K562 (cell line): ENCODE results near the gene NOCT. TPM values are rescaled to one million over a fixed set of nuclear protein-coding genes. Genes with fewer than 3 reads are reported as not detected.

Experiments
- ATAC-seq: fragments of 200-7000 bp; cut with Tn5 transposase; 3 replicates; pipeline ENCODE4 v1.9.1; 2020; ENCODE audit warnings: moderate library complexity
- BruUV-seq: library from RNA; stranded (reverse); fragments of 400-500 nt; replicated peaks from 2 replicates; lab custom pipeline; 2021; lab: Mats Ljungman, UMichigan
- CTCF ChIA-PET: fragments of 300-600 bp; formaldehyde crosslinking; extraction: SDS; loops from one replicate; lab custom pipeline; 2021; ENCODE audit warnings: low intra/inter-chr PET ratio; lab: Yijun Ruan, JAX
- POLR2A ChIA-PET: fragments of 300-600, 350-650 bp; sonication (Branson Sonifier 250); formaldehyde crosslinking; extraction: SDS; loops from one replicate; lab custom pipeline; 2021; ENCODE audit warnings: antibody characterized with exemption, inconsistent platforms; lab: Yijun Ruan, JAX
- DNase-seq, 4 experiments: peaks; one replicate each; pipeline versions ENCODE4 v3.0.0 to v3.0.0-alpha.2; 2011 to 2018; ENCODE audit warnings: low spot score in 3 of 4, mixed read lengths in 3 of 4; ENCODE audit errors: extremely low read depth in 1 of 4
- FAIRE-seq: peaks from 2 replicates; lab custom pipeline; 2011; peaks lifted over from hg19 to GRCh38; lab: Jason Lieb, UNC
- H2AFZ ChIP-seq: 2 replicates; pipeline ENCODE4 v1.6.0; 2011; ENCODE audit warnings: low read depth, low read length, control low read depth, inconsistent platforms
- H3K27ac ChIP-seq: fragments of 200-600 bp; 3 replicates; pipeline ENCODE4 v1.8.0; 2011; ENCODE audit warnings: low read depth, mild to moderate bottlenecking, control low read depth, inconsistent platforms, low read length, moderate library complexity, mixed read lengths; ENCODE audit errors: extremely low read depth
- H3K27me3 ChIP-seq, 2 experiments: fragments of 300-600 bp in 1 of 2; 2 replicates in 1 of 2; 3 replicates in 1 of 2; pipeline versions ENCODE4 v1.6.0 to v1.8.0; 2011; ENCODE audit warnings: inconsistent platforms in 2 of 2, low read length in 2 of 2, mild to moderate bottlenecking in 1 of 2, mixed read lengths in 1 of 2, moderate library complexity in 1 of 2; ENCODE audit not compliant: control insufficient read depth in 2 of 2, insufficient read depth in 2 of 2
- H3K36me3 ChIP-seq: fragments of 300-600 bp; 3 replicates; pipeline ENCODE4 v1.8.0; 2011; ENCODE audit warnings: mild to moderate bottlenecking, low read length, inconsistent platforms; ENCODE audit not compliant: control insufficient read depth, insufficient read depth
- H3K4me1 ChIP-seq, 2 experiments: fragments of 200-600 bp in 1 of 2; replicated peaks in 1 of 2; 2 replicates in 1 of 2; 3 replicates in 1 of 2; pipeline versions ENCODE4 v1.5.1 to v1.8.0; 2011; ENCODE audit warnings: inconsistent platforms in 2 of 2, low read length in 2 of 2, mild to moderate bottlenecking in 1 of 2, mixed read lengths in 1 of 2, moderate library complexity in 1 of 2; ENCODE audit not compliant: control insufficient read depth in 2 of 2, insufficient read depth in 2 of 2
- H3K4me2 ChIP-seq: 2 replicates; pipeline ENCODE4 v1.6.1; 2011; ENCODE audit warnings: low read length, control low read depth, inconsistent platforms, mixed read lengths; ENCODE audit not compliant: insufficient read depth
- H3K4me3 ChIP-seq: fragments of 200-600 bp; sonication (generic), shearing (Covaris generic); 2 replicates; pipeline ENCODE4 v1.5.1; 2016; ENCODE audit warnings: control low read depth, inconsistent platforms
- H3K79me2 ChIP-seq: fragments of 200-600 bp; 3 replicates; pipeline ENCODE4 v1.8.0; 2011; ENCODE audit warnings: low read length, inconsistent platforms; ENCODE audit not compliant: control insufficient read depth, insufficient read depth
- H3K9ac ChIP-seq, 2 experiments: 2 replicates each; pipeline versions ENCODE4 v1.6.0 to v1.6.1; 2011; ENCODE audit warnings: low read depth in 2 of 2, low read length in 2 of 2, control low read depth in 1 of 2, inconsistent platforms in 1 of 2, mild to moderate bottlenecking in 1 of 2, mixed read lengths in 1 of 2; ENCODE audit not compliant: insufficient read depth in 1 of 2
- H3K9me1 ChIP-seq: one replicate; pipeline ENCODE4 v1.6.0; 2011; ENCODE audit warnings: inconsistent platforms, mild to moderate bottlenecking, low read length, moderate library complexity; ENCODE audit not compliant: control insufficient read depth, insufficient read depth
- H3K9me3 ChIP-seq: replicated peaks from 2 replicates; pipeline ENCODE4 v1.5.1; 2011; ENCODE audit warnings: low read depth, low read length, inconsistent platforms; ENCODE audit not compliant: control insufficient read depth, insufficient read depth
- H4K20me1 ChIP-seq: replicated peaks from 2 replicates; pipeline ENCODE4 v1.6.1; 2011; ENCODE audit warnings: low read length, inconsistent platforms, mixed read lengths; ENCODE audit not compliant: control insufficient read depth, insufficient read depth
- CHD4 ChIP-seq: fragments of 200-600 bp; sonication (generic); IDR thresholded peaks from 3 replicates; pipeline ENCODE4 v1.6.1; 2012; ENCODE audit warnings: low read depth, mild to moderate bottlenecking, mixed read lengths, low read length, inconsistent platforms; ENCODE audit not compliant: insufficient read depth, insufficient replicate concordance, poor library complexity, severe bottlenecking
- GTF2B ChIP-seq: IDR thresholded peaks from 2 replicates; pipeline ENCODE4 v1.6.1; 2011; ENCODE audit not compliant: insufficient read length; ENCODE audit errors: extremely low read depth
- GTF3C2 ChIP-seq: IDR thresholded peaks from 3 replicates; pipeline ENCODE4 v1.6.1; 2011; ENCODE audit warnings: borderline replicate concordance, mild to moderate bottlenecking, moderate library complexity; ENCODE audit not compliant: insufficient read length; ENCODE audit errors: extremely low read depth
- HNRNPUL1 ChIP-seq: fragments of 200-400 bp; formaldehyde crosslinking; IDR thresholded peaks from 2 replicates; pipeline ENCODE4 v1.6.1; 2017; ENCODE audit warnings: low read length
- ILF3 ChIP-seq: fragments of 450-650 bp; IDR thresholded peaks from 2 replicates; pipeline ENCODE4 v1.6.1; 2018; ENCODE audit warnings: antibody characterized with exemption, mild to moderate bottlenecking, moderate library complexity, borderline replicate concordance
- NR2C1 ChIP-seq, 2 experiments: fragments of 450-650 bp; IDR thresholded peaks; 2 replicates each; pipeline ENCODE4 v1.6.1; 2017; ENCODE audit warnings: mild to moderate bottlenecking in 2 of 2, antibody characterized with exemption in 1 of 2, inconsistent platforms in 1 of 2, missing compliant biosample characterization in 1 of 2, missing genetic modification characterization in 1 of 2
- PHTF2 ChIP-seq: fragments of 250-450 bp; sonication (Bioruptor Pico); IDR thresholded peaks from 2 replicates; pipeline ENCODE4 v1.5.0; 2021; ENCODE audit warnings: mild to moderate bottlenecking
- RBM25 ChIP-seq: fragments of 200-400 bp; formaldehyde crosslinking; IDR thresholded peaks from 2 replicates; pipeline ENCODE4 v1.6.1; 2018; ENCODE audit warnings: low read length, low read depth, moderate library complexity; ENCODE audit not compliant: severe bottlenecking
- TCF3 ChIP-seq: sonication (generic); formaldehyde crosslinking; IDR thresholded peaks from 2 replicates; pipeline ENCODE4 v1.4.0; 2020; ENCODE audit warnings: mild to moderate bottlenecking, missing genetic modification reagents
- ZFP36 ChIP-seq: fragments of 150-350 bp; IDR thresholded peaks from 2 replicates; pipeline ENCODE4 v1.6.1; 2018; ENCODE audit warnings: low read length, low read depth; ENCODE audit not compliant: partially characterized antibody
- ZNF274 ChIP-seq: IDR thresholded peaks from 2 replicates; pipeline ENCODE4 v1.6.1; 2011; ENCODE audit warnings: low read depth, mild to moderate bottlenecking, low read length, moderate library complexity, borderline replicate concordance
- ZNF695 ChIP-seq: fragments of 450-650 bp; formaldehyde crosslinking; IDR thresholded peaks from 2 replicates; pipeline ENCODE4 v1.4.0; 2020; ENCODE audit warnings: mild to moderate bottlenecking, moderate library complexity
- WGBS: fragments of 100-300 bp; shearing (Covaris generic); methylation state at CpG from one replicate; pipeline ENCODE4 v1.1.6; 2016; ENCODE audit warnings: low coverage, mixed read lengths; ENCODE audit not compliant: insufficient coverage; ENCODE audit errors: missing lambda C conversion rate; 5-methylcytosine and 5-hydroxymethylcytosine counted together
- in situ Hi-C: fragments of 300-500 bp; cut with MboI; formaldehyde crosslinking; loops from 4 replicates; pipeline ENCODE4 v1.15.0; 2018; ENCODE audit warnings: inconsistent platforms, mixed read lengths
- intact Hi-C: fragments of 100-400 bp; cut with micrococcal nuclease; formaldehyde crosslinking; loops from 2 replicates; pipeline ENCODE4 v1.14.2; 2022
- polyA plus RNA-seq, 8 experiments: library from polyadenylated mRNA; depleted of rRNA in 4 of 8; stranded (reverse) in 5 of 8; unstranded in 3 of 8; fragments of >200 nt; fragmentation: Nextera tagmentation in 2 of 8; fragmentation: Illumina TruSeq in 1 of 8; extraction: Ambion mirVana in 2 of 8; extraction: Trizol in 1 of 8; gene quantifications; 2 replicates each; pipeline versions ENCODE4 v1.2.1 to v1.2.3, GENCODE V29; 2011 to 2014; ENCODE audit warnings: inconsistent platforms in 1 of 8, missing spikeins in 1 of 8
- total RNA-seq, 7 experiments: library from RNA; depleted of rRNA in 6 of 7; stranded (reverse); fragments of >200 nt in 6 of 7; fragmentation: Illumina TruSeq in 2 of 7; extraction: Trizol in 2 of 7; gene quantifications; 2 replicates each; pipeline versions ENCODE4 v1.2.1 to v1.2.3, GENCODE V29; 2011 to 2021; ENCODE audit warnings: low replicate concordance in 1 of 7

NOCT gene
- total and polyA plus RNA-seq, 9 of the 15 experiments (the other 6 are each of a cell fraction or from before 2014, with no cell fraction given) = 1.3 to 20.2 (median 11.1) TPM

- Histone ChIP-seq H3K36me3 (no peaks in the 10 kb centered on the region), H3K4me2 (no peak overlapping the region), H3K27me3 (no peaks in the 10 kb centered on the region; a peak in 1 of 5 replicates), H3K4me3 (no peak overlapping the region), H3K4me1 (no peaks in the 10 kb centered on the region; a peak in 1 of 5 replicates), H3K9me3 (no peaks in the 10 kb centered on the region), H3K9ac (no peak overlapping the region), H3K9me1 (no peaks in the 10 kb centered on the region), H4K20me1 (no peaks in the 10 kb centered on the region), H3K79me2 (no peaks in the 10 kb centered on the region), H2AFZ (no peak overlapping the region), H3K27ac (no peak overlapping the region)
- peak; percentile 65 for TF ChIP-seq ZFP36
- no peak for TF ChIP-seq ILF3
- peak; percentile 64 for TF ChIP-seq RBM25
- in situ Hi-C loops (no loop called here), intact Hi-C loops (no loop called here)
- CTCF ChIA-PET = no interaction called here
- ATAC-seq = no peak
- no peak for FAIRE-seq
- DNase-seq = no peak
- no TSS peak for BruUV-seq
- 10% methylated on average over 1 of the region's 1 CpG for WGBS
- POLR2A ChIA-PET = no interaction called here
Measured at GRCh38 chr4:138984647-138985046, 30.9 kb upstream of the NOCT start.

GRCh38 chr4:138992676-138993075, 22.9 kb upstream of the NOCT start:
- BruUV-seq = no TSS peak
- ATAC-seq (no peak), FAIRE-seq (no peak), DNase-seq (no peak)
- no peaks in the 10 kb centered on the region for H4K20me1 ChIP-seq
- no peaks in the 10 kb centered on the region for H3K79me2 ChIP-seq
- no peaks in the 10 kb centered on the region for H3K4me1 ChIP-seq
- H3K27ac ChIP-seq = no peak overlapping the region
- H3K9me1 ChIP-seq = no peaks in the 10 kb centered on the region
- no peak overlapping the region for H3K4me2 ChIP-seq
- no peaks in the 10 kb centered on the region for H3K36me3 ChIP-seq
- no peaks in the 10 kb centered on the region for H3K9me3 ChIP-seq
- H3K27me3 ChIP-seq = peaks cover 4 to 8% of the 10 kb centered on the region in 2 experiments; a peak in 3 of 5 replicates
- 48% methylated on average over 2 of the region's 2 CpGs for WGBS
- ChIA-PET CTCF (no interaction called here), POLR2A (no interaction called here)
- intact Hi-C loops (no loop called here), in situ Hi-C loops (no loop called here)
- H3K4me3 ChIP-seq = no peak overlapping the region
- H3K9ac ChIP-seq = no peak overlapping the region
- no peak overlapping the region for H2AFZ ChIP-seq
- TF ChIP-seq ZNF274 = no peak
- no peak for TF ChIP-seq PHTF2 (CRISPR knock-in tag)
- TF ChIP-seq CHD4 = no peak
- no peak for TF ChIP-seq HNRNPUL1
- no peak for TF ChIP-seq NR2C1 (IDR thresholded peaks at IDR 0.05)
- no peak for TF ChIP-seq NR2C1 (tag; IDR thresholded peaks at IDR 0.05)
- TF ChIP-seq GTF2B = no peak
- TF ChIP-seq TCF3 (CRISPR knock-in tag) = no peak
- no peak for TF ChIP-seq ZNF695 (CRISPR knock-in tag)
- no peak for TF ChIP-seq GTF3C2
